ENCODE results near the gene F2RL3.

The F2RL3 gene

DNA sequence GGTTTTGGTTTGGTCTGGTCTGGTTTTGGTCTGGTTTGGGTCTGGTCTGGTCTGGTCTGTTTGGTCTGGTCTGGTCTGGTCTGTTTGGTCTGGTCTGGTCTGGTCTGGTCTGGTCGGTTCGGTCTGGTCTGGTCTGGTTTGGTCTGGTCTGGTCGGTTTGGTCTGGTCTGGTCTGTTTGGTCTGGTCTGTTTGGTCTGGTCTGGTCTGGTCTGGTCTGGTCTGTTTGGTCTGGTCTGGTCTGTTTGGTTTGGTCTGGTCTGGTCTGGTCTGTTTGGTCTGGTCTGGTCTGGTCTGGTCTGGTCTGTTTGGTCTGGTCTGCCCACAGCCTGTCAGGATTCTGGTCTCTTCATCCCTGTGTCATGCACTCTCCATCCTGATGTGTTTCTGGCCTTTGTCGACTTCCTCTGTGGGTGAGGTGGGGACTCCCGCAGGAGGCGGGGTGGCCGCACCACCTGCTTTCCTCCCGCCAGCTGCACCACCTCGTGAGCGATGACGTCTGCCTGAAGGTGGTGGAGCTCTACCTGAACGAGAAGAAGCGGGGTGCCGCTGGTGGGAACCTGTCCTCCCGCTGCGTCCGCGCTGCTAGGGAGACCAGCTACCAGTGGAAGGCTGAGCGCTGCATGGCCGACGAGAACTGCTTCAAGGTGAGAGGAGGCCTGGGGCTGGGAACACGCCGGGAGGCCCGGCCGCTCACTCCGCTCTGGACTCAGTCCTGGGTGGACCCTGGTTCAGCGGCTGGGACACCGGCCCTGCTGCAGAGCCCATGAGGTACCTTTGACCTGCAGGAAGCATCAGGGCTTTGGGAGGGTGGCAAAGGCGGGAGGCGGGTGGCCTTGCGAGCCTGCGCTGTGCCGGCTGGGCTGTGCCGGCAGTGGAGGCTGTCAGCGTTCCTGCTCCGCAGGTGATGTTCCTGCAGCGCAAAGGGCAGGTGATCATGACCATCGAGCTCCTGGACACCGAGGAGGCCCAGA, 12.9 kb upstream of the F2RL3 start:
- no peak for DNase-seq (ENCODE audit: low spot score)

DNA sequence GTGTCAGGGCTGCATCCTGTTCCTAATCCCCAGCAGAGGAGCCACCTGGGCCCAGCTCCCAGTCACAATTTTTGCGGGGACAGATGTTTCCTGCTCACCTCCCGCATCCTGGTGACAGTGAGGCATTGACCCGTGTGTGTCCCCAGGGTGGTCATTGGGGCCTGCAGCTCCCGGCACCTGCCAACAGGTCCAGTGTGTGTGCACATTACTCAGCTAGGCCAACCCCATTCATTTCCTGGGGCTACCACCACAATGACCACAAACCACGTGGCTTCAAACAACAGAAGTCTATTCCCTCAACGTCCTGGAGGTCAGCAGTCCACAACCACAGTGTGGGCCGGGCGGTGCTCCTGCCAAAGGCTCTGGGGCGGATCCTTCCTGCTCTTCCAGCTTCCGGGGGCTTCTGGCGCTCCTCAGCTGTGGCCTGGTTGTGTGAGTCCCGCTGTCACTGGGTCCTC, 11.9 kb upstream of the F2RL3 start:
- DNase-seq (ENCODE audit: low spot score), result no peak

DNA sequence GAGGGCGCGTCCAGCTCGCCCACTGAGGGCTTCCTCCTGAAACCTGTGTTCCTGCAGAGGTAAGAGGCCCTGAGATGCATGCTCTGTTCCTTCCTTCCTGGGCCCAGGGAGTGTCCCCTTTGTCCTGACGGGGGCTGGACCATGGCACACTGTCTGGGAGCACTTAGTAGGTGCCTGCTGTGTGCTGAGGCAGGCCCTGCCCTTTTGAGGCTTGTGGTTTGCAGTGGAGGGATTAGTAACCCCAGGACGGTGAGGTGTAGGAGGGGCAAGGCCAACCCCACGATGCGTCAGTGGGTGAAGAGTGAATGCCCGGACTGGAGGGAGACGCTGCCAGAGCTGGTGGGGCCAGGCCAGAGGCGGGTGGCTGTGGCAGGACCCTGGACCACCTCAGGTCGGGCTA, 11.2 kb upstream of the F2RL3 start:
- DNase-seq (ENCODE audit: low spot score), result no peak

DNA sequence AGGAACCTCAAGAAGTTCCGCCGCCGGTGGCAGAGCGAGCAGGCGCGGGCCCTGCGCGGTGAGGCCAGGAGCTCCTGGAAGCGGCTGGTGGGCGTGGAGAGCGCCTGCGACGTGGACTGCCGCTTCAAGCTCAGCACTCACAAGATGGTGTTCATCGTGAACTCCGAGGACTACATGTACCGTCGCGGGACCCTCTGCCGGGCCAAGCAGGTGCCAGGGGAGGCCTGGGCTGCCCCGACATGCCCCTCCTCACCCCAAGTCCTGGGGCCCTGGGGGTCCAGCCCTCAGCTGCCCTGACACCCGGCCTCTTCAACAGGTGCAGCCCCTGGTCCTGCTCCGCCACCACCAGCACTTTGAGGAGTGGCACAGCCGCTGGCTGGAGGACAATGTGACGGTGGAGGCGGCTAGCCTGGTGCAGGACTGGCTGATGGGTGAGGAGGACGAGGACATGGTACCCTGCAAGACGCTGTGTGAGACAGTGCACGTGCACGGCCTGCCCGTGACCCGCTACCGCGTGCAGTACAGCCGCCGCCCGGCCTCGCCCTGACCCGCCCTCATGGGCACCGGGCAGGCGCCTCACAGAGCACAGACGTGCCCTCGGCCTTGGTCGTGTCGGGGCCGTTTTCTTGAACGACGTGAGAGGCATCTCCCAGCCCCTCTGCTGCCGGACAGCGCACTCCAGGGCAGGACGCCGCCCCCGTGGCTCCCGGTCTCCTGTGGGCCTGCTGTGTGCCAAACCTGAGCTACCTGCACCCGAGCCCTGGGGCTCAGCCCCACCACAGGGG, 10.4 kb upstream of the F2RL3 start:
- no peak for DNase-seq (ENCODE audit: low spot score)

DNA sequence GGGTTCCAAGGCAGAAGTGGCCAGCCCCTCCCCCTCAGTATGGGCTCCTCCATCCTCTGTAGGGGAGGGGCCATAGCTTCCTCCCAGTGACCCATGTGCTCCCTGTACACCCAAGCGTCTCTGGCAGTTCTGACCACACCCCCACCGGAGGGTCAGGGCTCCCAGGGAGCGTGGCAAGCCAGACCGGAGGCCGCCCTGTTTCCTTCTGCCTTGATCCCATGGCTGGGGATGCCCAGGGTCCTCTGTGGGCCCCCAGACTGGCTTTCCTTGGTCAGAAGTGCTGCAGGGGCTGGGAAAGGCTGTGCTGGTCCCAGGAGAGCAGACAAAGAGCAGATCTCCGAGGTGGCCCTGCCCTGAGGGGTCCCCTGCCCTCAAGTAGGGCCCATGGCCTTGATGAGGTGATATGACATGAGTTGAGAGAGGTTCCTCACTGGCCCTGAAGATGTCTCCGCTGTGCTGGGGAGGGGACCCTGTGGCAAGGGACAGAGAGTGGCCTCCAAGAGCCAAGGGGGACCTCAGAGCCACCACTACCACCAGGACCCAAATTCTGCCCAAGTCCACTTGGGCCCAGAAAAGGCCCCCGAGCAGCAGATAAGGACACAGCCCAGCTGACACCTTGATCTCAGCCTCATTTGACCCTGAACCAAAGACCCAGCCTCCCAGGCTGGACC, 7.8 kb upstream of the F2RL3 start:
- DNase-seq (ENCODE audit: low spot score), result no peak

DNA sequence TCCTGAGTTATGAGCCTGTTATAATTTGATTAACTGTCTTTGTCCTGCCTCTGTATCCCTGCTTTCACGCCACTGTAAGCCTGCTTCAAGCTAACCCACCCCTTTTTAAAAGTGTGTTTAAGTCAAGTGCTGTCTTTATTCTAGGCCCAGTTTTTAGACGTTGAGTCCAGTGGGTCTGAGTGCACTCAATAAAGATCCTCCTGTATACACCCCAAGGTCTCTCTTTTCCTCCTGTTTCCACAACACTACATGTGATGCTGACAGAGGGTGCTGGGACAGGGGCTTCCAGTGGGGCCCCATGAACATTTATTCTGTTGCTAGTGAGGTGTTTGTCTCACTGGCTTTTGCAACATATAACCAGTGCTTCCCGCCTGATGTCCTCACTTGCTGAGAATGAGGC, 6.7 kb upstream of the F2RL3 start:
- DNase-seq (ENCODE audit: low spot score), result no peak

DNA sequence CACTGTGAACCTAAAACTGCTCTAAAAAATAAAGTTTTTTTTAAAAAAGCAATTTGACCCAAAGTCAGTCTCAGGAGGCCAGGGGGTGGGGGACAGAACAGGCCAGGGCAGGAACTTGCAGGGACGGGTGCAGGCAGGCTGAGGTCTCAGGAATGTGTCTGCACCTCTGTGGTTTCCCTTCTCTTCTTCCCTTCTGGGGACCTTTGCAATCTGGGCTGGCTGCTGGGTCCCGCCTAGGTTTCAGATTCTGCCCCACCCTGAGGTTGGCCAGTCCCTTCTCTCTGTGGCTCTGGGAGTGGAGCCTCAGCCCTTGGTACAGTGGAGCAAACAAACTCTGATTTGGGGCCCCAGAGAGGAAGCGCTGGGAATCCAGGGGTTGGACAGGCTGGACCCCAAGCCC, 5.3 kb upstream of the F2RL3 start:
- no peak for DNase-seq (ENCODE audit: low spot score)

DNA sequence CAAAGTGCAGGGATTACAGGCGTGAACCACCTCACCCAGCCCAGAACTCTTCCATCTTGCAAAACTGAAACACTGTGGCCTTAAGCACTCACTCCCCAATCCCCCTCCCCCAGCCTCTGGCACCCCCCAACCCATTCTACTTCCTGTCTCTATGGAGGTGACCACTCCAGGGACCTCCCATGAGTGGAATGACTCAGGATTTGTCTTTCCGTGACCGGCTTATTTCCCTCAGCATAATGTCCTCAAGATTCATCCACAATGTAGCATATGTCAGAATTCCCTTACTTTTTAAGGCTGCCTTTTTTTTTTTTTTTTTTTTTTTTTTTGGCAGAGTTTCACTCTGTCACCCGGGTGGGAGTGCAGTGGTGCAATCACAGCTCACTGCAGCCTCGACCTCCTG, 3.6 kb upstream of the F2RL3 start:
- no peak for DNase-seq (ENCODE audit: low spot score)

DNA sequence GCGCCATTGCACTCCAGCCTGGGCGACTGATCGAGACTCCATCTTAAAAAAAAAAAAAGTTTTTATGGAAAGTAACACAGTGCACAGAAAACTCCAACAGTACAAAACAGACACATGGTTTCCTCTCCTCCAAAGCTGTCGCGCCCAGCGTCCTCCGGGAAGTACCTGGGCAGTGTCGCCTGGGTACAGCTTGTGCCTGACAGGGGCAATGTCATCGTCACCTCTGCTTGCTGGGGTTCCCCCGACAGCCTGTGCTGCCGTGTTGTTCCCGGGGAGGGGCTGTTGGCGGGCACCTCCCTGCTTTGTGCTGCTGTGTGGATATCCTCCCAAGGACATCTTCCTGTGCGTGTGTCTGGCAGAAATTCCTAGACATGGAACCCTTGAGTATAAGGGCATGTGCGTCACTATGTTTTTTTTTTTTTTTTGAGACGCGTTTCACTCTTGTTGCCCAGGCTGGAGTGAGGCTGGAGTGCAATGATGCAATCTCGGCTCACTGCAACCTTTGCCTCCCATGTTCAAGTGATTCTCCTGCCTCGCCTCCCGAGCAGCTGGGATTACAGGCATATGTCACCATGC, 2.4 kb upstream of the F2RL3 start:
- no peak for DNase-seq (ENCODE audit: low spot score)

DNA sequence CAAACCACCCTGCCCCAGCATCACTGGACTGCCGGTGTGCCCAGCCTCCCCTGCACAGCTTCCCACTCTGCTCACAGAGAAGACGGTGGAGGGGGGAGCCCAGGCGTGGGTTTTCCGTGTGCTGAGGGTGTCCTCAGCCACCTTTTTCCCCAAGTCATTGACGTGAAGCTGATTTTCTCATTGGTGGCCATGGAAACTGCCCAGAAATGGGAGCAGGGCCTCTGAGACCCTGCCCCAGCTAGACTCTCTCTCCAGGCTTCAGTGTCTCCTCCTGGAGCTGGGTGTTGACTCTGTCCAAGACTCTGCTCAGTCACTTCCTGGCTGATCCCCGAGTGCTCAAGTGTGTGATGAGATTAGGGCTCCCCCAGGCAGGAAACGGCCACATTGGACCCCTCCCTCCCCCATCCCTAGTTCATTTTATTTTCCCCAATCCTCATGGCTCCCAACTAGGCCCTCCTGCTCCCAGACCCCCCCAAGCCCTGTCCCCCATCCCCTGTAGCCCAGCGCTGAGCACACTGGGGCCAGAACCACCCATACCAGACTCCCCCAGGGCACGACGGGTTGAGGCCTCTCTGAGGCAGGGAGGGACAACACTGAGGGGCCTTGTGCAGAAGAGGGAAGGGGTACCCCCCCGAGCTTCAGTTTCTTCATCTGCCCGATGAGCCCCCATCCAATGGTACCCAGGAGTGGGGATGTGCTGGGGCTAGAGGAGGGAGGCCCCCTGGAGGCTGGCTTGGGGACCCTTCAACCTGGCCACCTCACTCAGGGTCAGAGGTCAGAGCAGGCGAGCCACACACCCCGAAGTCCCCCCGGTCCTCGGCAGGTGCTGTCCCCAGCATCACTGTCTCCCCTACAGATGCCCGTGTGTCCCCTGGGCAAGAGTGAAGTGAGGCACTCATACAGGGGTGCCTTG, 1.2 kb upstream of the F2RL3 start:
- DNase-seq (ENCODE audit: low spot score), result no peak

DNA sequence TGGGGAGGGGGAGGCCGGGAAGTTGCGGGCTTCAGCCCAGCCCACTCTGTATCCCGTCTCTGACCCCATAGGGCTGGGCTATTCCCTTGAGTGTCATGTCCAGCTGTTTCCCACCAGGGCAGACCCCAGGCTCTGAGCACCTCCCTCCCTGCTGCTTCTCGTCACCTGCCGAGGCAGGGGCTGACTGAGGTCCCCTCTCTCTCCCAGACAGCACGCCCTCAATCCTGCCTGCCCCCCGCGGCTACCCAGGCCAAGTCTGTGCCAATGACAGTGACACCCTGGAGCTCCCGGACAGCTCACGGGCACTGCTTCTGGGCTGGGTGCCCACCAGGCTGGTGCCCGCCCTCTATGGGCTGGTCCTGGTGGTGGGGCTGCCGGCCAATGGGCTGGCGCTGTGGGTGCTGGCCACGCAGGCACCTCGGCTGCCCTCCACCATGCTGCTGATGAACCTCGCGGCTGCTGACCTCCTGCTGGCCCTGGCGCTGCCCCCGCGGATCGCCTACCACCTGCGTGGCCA, 625 bp downstream of the F2RL3 start:
- no peak for DNase-seq (ENCODE audit: low spot score)

DNA sequence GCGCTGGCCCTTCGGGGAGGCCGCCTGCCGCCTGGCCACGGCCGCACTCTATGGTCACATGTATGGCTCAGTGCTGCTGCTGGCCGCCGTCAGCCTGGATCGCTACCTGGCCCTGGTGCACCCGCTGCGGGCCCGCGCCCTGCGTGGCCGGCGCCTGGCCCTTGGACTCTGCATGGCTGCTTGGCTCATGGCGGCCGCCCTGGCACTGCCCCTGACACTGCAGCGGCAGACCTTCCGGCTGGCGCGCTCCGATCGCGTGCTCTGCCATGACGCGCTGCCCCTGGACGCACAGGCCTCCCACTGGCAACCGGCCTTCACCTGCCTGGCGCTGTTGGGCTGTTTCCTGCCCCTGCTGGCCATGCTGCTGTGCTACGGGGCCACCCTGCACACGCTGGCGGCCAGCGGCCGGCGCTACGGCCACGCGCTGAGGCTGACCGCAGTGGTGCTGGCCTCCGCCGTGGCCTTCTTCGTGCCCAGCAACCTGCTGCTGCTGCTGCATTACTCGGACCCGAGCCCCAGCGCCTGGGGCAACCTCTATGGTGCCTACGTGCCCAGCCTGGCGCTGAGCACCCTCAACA, 1.2 kb downstream of the F2RL3 start:
- DNase-seq (ENCODE audit: low spot score), result no peak

DNA sequence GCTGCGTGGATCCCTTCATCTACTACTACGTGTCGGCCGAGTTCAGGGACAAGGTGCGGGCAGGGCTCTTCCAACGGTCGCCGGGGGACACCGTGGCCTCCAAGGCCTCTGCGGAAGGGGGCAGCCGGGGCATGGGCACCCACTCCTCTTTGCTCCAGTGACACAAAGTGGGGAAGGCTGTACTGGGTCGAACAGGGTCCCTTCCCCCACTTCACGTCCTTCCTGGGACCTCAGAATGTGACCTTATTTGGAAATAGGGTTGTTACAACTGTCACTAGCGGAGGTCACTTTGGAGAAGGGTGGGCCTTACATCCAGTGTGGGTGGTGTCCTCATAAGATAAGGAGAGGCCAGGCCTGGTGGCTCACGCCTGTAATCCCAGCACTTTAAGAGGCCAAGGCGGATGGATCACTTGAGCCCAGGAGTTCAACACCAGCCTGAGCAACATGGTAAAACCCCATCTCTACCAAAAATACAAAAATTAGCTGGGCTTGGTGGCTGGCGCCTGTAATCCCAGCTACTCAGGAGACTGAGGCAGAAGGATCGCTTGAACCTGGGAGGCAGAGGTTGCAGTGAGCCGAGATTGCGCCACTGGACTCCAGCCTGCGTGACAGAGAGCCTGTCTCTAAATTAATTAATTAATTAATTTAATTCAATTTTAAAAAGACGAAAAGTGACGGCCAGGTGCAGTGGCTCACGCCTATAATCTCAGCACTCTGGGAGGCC, 1.8 kb downstream of the F2RL3 start:
- no peak for DNase-seq (ENCODE audit: low spot score)

DNA sequence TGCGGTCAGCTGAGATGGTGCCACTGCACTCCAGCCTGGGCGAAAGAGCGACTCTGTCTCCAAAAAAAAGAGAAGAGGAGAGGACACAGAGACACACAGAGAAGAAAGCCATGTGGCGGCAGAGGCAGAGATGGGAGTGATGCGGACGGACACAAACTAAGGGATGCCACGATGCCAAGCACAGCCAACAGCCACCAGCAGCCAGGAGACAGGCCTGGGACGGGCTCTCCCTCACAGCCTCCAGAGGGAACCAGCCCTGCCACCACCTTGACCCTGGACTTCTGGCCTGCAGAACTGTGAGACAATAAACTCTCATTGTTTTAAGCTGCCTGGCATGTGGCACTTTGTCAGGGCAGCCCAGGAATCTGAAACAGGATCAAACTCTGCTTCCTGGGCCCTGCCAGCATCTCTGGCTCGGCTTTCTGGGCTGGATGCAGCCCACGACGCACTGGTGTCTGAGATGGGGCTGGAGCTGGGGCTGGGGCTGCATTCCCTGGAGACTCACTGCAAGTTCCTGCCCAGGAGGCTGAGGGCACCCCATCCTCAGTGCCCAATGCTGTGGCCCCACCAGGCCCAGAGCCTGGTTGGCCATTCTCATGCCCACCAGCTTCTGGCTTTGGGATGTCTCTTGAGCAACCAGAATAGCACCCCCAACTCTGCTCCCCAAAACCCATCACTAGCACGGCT, 3.0 kb downstream of the F2RL3 start:
- DNase-seq (ENCODE audit: low spot score), result no peak

DNA sequence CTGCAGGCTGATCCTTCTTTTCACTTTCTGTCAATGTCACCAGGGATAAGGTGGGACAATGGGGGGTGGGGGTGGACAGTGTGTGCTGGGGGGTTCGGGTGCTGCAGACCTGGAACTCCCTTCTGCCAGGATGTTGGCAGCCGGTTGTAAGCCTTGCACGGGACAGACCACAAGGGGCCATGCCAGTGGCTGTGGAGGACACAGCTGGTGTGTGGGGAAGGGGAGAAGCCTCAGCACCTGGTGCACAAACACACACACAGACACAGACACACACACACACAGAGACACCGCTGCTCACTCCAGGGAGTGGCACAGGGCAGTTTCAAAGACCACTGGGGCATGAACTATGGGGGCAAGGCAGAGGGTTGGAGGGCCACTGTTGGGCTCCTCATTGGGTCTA, 3.6 kb downstream of the F2RL3 start:
- no peak for DNase-seq (ENCODE audit: low spot score)

DNA sequence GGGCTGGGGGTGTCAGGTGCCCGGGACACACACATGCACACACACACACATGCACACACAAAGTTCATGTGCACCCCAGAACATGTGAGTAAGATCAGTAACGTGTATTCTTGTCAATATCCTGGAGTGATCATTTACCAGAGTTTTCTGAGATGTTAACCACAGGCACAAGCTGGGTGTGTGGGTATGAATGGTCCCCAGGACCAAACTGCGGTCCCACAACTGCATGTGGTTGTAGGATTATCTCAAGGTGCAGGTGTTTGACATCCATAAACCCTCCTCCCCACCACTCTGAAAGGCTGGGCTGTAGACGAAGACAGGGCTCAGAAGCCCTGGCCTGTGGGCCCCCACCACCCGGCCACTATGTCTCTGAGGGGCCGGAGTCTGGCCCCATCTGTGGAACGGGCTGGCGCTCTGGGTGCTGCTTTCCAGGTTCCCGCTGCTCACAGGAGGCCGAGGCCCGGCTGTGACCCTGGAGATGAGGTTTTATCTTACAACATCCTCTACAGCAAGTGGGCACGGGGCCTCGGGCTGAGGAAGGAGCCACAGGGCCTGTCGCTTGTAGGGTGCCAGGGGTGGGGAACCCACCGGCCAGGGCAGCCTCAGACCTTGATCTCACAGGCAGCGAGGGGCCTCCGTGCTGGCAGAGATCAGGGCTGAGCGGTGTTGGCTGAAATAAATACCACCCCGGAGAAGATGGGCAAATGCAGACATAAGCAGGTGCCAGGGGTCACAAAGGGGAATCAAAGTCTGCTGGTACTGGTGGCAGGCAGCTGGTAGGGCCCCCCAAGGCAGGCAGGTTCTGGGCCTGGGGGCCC, 4.3 kb downstream of the F2RL3 start:
- DNase-seq (ENCODE audit: low spot score), result no peak

DNA sequence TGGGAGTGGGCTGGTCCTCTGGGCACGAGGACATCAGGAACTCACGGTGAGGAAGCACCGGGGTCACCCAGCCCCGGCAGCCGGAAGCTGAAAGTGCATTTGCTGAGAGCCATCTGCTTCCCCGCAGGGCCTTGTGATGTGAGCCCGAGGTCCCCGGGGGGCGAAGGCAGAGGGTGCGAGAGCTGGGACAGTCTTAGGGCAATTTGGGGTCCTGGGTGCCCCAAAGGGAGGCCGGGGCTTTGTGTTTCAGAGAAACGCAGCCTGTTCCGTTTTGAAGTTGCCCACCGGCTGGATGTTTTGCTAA, 4.8 kb downstream of the F2RL3 start:
- DNase-seq (ENCODE audit: low spot score), result no peak

DNA sequence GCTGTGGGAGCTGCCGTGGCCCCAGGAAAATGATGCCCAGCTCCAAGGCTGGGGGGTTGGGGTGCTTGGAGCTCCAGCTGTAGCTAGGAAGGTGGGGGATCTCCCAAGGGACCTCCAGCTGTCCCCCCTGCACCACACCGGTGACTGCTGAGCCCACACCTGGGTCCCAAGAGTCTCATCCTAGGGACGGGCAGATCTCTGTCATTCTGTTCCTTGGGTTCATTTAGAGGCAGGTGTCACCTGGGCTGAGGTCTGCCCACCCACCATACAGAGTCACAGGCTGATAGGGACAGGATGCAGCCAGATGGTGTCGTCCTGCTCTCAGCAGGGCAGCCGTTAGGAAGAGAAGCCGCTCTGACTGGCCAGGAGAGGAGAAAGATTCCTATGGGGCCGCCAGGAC, 5.3 kb downstream of the F2RL3 start:
- DNase-seq (ENCODE audit: low spot score), result no peak
